GM18508 (cell line): Measurements from ENCODE around the gene RNPEPL1.
"Not testable (repeated sequence)": the region's sequence is repeated elsewhere in the genome, so short reads cannot be mapped to it uniquely, and the experiment has no call there.

Source experiments
- ATAC-seq: cut with Tn5 transposase; IDR thresholded peaks from one replicate; pipeline ENCODE4 v1.9.1; 2021; ENCODE audit warnings: moderate number of reproducible peaks; ENCODE audit not compliant: insufficient read depth, unreplicated experiment

The RNPEPL1 gene

DNA sequence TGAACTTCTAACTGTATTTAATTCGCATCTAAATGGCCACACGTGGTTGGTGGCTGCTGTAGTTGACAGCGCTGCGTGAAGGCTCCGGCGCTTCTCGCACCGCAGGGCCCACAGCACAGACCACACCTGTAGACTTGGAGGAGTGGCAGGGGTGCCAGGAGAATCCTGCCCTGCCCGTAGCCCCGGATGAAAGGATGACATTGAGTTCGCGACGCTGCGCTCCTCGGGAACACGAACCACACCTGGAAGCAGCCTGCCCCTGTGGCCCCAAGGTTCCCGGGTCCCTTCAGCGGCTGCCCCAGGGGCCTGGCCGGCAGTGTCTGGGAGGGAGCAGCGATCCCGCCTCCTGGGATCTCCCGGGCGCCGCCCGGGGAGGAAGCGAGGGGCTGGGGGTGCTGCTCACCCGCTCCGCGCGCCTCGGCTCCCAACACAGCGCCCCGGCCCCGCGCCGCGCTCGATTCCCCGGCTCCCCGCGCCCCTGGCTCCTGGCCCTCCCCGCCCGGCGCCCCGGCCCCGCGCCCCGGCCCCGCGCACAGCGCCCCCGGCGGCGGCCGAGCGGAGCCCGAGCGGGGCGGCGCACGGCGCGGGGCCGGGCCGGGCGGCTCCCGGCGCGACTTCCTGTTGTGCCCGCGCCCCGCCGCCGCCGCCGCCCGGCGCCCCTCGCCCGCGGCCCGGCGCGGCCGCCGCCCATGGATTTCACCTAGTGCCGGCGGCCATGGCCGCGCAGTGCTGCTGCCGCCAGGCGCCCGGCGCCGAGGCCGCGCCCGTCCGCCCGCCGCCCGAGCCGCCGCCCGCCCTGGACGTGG lies at the start of gene RNPEPL1:
TSS of gene RNPEPL1 (plus strand) at position 613 of the 806 bp plus-strand sequence. CDS start at position 716, 103 bp downstream.
- no peak for ATAC-seq

DNA sequence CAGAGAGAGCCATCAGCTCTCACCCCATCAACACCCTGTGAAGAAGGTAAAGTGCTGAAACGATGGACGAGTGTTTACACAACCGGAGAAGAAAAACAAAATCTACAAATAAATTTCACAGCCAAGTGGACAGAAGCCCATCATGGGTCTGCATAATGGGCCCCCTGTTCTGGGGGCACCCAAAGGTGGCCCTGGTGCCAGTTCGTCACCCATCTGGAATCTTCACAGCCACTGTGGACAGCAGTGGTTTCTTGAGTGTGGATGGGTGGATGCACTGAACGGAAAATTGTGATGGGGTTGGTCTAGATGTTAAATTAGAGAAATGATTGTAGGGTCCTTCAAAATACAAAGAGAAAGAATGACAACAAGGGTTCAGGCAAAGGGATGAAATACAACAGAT lies 49.3 kb upstream of the RNPEPL1 start:
- ATAC-seq, result no peak

DNA sequence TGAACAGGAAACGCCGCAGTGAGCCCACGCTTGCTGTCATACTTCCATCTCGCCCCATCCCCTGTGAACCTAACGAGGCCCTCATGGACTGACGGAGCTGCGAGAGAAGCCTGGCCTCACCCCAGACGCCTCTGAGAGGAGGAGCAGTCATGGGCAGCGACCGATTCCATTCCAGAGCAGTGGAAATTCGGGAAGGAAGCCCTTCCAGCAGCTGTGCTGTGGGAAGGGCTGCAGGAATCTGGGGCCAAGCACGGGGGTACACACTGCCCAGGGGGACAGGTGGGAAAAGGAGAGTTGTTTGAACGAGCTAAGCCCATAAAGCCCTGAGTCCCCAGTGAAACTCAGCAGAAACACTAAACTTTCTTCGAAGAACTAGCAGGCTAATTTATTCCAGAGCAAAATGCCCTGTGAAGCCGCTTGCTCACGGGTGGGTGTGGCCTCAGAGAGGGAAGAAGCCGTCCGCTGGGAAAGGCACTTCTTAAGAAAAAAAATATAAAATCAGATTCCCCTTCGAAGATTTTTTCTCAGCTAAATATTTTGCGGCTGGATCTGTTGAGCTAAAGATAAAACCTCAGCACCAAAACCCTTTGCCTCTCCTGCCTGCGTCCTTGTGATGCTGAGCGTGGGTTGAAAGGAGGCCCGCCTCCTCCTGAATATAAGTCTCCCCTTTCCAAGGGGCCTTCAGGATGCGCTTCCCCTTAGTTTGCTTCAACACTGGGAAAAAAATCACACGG lies 48.7 kb upstream of the RNPEPL1 start:
- no peak for ATAC-seq

DNA sequence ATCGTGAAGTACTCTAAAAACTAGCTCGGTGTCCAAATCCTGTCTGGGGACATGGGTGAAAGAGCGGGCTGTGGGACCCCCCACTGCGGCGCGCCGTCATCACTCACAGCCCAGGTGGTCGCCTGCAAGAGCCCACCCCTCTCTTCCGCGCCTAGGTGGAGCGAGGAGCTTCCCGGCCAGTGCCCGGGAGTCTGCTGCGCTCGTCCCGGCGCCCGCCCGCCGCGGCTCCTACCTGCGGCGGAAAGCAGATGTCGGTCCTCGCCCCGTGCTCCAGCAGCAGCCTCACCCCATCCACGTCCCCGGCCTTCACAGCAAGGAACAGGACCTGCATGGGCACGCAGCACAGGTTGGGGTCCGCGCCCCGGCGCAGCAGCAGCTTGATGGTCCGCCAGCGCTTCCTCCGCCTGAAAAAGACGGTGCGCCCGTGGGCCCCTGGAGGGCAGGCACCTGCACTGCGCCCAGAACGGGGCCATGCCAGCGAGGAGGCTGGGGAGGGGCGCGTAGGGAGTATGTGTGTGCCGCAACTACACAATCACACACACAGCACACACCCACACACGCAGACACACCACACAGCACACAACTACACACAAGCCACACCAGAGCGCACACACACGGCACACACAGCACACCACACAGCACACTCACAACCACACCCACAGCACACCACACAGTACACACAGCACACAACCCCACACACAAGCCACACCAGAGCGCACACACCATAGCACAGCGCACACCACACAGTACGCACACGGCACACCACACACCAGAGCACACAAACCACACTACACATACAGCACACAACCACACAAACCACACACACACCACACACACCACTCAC lies 47.9 kb upstream of the RNPEPL1 start:
- ATAC-seq, result no peak

DNA sequence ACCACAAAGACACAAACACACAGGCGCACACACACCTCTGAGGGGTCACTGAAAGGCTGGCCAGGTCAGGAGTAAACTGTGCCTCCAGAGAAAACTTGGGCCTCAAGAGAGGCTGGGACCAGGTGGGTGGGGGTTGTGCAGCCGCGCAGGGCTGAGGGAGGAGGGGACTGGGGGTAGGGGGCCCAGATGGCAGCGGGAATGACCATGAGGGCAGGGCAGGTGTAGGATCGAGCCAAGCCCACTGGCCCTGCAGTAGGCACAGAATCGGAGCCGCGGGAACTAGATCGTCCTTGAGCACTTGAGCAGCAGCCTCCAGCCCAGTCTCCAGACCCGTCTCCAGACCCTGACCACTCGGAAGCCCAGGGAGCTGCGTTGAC lies 47.3 kb upstream of the RNPEPL1 start:
- no peak for ATAC-seq

DNA sequence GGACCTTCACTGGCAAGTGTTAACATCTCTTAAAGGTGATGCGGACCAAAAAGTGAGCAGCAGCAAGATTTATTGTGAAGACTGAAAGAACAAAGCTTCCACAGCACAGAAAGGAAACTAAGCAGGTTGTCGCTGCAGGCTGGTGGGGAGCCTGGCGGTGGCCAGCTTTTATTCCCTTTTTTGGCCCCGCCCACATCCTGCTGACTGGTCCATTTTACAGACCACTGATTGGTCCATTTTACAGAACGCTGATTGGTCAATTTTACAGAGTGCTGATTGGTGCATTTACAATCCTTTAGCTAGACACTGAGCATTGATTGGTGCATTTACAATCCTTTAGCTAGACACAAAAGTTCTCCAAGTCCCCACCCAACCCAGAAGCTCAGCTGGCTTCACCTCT lies 46.4 kb upstream of the RNPEPL1 start:
- not testable (repeated sequence) for ATAC-seq

DNA sequence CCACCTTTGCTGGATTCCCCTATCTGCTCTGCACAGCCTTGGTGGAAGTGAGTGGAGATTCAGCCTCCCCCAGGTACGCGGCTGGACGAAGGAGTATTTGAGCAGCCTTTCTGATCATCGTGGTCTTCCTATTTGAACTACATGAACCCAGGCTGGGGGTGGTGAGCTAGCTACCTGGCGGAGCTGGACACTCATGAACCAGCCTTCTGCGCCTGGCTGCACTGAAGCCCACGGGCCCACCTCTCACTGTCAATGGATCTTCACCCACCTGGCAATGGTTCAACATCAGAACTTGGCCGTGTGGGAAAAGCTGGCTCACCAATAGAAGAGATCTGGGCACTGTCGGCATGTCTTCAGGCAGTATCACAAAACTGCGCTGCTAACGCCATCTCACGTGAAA lies 45.9 kb upstream of the RNPEPL1 start:
- ATAC-seq, result no peak

GRCh38 chr2:240523451-240524281 lies 44.6 kb upstream of the RNPEPL1 start:
- no peak for ATAC-seq

- no peak for ATAC-seq
These were observed 43.1 kb upstream of the RNPEPL1 start for GRCh38 chr2:240524963-240525718.

DNA sequence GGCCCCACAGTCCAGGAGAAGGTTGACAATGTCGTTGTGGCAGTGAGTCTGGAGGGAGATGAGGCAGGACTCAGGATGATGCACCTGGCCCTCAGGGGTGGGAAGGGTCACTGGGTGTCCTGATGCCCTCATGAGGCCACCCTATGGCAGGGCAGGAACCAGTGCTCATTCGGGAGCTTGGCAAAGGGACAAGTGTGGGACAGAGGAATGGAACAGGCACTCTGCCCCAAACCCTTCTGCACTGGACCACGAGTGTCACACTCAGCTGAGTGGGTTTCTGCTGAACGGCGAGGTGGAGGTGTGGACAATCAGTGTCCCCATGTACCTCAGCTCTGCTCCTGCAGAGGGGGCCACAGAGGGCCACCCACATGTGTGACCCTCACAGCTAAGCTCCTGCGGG lies 42.5 kb upstream of the RNPEPL1 start:
- ATAC-seq, result no peak

DNA sequence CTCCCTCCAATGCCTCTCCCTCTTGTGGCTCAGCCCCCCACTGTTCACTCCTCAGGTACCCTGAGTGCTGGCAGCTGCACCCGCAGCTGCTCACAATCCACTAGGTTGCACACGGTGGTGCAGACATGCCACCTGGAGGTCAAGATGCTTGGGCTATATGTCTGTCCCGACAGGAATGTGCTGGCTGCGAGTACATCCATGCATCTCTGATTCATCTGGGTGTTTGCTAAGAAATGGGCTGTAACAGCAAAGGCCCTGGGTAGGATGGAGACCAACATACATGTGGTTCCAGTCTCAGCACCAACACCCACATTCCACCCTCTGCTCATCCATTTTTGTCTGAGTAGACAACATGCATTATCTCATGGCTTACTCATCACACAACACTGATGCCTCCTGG lies 41.8 kb upstream of the RNPEPL1 start:
- no peak for ATAC-seq

DNA sequence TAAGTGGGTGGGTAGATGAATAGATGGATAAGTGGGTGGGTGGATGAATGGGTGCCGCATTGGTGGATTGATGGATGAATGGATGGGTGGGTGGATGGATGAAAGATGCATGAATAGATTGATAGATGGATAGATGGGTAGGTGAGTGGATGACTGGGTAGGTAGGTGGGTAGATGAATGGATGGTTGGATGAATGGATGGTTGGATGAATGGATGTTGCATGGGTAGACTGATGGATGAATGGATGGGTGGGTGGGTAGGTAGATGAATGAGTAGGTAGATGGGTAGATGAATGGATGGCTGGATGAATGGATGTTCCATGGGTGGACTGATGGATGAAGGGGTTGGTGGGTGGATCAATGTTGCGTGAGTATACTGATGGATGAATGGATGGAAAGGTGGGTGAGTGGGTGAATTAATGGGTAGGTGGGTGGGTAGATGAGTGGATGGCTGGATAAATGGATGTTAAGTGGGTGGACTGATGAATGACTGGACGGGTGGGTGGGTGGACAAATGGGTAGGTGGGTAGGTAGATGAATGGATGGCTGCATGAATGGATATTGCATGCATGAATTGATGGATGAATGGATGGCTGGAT lies 41.0 kb upstream of the RNPEPL1 start:
- no peak for ATAC-seq

GRCh38 chr2:240528406-240529040 lies 39.8 kb upstream of the RNPEPL1 start:
- no peak for ATAC-seq

DNA sequence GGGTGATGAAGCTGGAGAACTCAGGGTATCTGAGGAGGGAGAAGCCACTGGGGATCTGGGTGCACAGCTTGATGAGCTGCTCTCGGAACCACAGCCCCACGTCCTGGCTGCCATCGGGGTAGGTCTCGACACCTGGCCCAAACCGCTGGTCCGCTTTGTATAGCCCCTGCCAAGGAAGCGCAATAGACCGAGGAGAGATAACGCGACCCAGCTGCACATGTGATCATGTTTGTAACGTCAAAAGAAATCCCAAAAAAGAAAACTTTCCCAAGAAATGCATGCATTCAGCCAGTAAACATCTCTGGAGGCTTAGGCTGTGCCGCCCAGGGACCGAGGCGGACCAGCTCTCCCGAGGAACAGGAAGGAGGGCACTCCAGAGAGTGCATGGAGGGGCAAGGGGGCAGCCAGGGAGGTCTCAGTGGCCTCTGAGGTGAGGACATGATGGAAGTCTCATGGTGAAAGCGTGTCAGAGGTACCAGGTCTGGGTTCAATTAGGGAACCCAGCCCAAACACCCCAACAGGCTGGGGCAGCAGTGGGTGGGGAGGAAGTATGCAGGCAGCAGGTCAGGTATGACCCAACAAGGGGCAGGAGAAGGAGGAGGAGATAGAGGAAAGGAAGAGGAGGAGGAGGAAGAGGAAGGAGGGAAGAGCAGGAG lies 38.8 kb upstream of the RNPEPL1 start:
- ATAC-seq, result no peak

DNA sequence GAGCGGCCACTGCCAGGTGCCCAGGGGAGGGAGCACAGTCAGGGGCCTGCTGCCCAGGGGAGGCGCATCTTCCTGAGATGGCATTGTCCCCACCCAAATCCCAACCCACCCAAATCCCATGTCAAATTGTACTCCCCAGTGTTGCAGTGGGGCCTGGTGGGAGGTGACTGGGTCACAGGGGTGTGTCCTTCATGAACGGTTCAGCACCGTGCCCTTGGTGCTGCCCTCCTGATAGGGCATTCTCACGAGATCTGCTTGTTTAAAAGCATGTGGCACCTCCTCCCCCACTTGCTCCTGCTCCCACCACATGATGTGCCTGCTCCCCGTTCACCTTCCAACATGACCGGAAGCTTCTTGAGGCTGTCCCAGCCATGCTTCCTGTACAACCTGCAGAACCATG lies 38.1 kb upstream of the RNPEPL1 start:
- no peak for ATAC-seq

DNA sequence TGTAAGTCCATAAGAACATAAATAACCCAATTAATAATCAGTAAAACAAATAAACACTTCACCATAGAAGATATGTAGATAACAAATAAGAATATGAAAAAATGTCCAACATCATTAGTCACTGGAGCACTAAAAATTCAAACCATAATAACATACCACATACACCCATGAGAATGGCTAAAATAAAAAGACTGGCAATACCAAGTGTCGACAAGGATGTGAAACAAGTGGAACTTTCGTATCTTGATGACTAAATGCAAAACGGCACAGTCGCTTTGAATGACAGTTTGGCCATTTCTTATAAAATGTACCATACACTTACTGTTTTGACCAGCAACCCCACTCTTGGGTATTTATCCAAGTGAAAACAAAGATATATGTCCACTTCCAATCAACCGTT lies 37.2 kb upstream of the RNPEPL1 start:
- ATAC-seq, result no peak

DNA sequence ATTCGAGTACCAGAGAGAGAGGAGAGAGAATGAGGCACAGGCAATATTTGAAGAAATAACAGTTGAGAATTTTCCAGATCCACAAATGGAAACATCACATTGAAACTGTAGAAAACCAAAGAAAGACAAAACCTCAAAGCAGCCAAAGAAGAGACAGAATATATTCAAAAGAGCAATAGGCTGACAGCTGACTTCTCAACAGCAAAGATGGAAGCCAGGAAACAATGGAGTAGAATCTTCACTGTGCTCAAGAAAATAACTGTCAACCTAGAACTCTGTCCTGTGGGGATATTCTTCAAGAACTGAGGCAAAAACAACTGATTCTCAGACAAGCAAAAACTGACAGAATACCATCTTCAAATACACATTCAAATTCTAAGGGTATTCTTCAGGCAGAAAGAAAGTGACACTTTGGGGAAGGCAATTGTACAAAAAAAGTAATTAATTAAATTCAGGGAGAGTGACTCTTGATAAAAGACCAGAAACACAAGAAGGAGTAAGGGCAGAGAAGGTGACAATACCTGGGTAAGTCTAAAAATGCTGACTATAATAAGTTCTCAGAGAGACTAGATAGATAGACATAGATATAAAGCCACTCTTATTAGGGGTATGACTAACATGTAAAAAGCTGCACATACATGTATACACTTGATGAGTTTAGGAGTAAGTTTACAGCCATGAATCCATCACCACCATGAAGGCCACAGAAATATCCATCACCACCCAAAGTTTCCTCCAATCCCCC lies 36.1 kb upstream of the RNPEPL1 start:
- no peak for ATAC-seq
